Lower leg skin (tissue), 3 donors: ENCODE data around the gene SLC16A9.

Experiments
- CTCF ChIP-seq, 3 donors: fragments of 450-650 bp; IDR thresholded peaks; one replicate each; pipeline ENCODE4 v1.5.1; 2016; ENCODE audit warnings: antibody characterized with exemption in 3 of 3, mild to moderate bottlenecking in 3 of 3, moderate library complexity in 2 of 3
- POLR2A ChIP-seq, 2 donors: fragments of 450-650 bp; IDR thresholded peaks; one replicate each; pipeline ENCODE4 v1.6.1; 2016 to 2017; ENCODE audit warnings: antibody characterized with exemption in 2 of 2, mild to moderate bottlenecking in 1 of 2, moderate library complexity in 1 of 2

GRCh38 chr10:59649606-59650346 is 59.9 kb downstream of the SLC16A9 start:
- TF ChIP-seq POLR2A (IDR thresholded peaks at IDR 0.05) (no peak), CTCF (IDR thresholded peaks at IDR 0.05) (no peak)
